Subcutaneous adipose tissue (tissue), 4 donors: ENCODE results near the gene CENPV. TPM values are rescaled to one million over a fixed set of nuclear protein-coding genes. Genes with fewer than 3 reads are reported as not detected.

Experiments used
- CTCF ChIP-seq: fragments of 450-650 bp; IDR thresholded peaks from one replicate; pipeline ENCODE4 v1.5.1; 2016; ENCODE audit warnings: low read depth, mild to moderate bottlenecking, control low read depth, antibody characterized with exemption, moderate library complexity
- total RNA-seq, 4 donors: library from RNA; depleted of rRNA; stranded (reverse); fragments of >200 nt; gene quantifications; one replicate each; pipeline ENCODE4 v1.1.0, GENCODE V29; 2016

The CENPV gene
- 10 to 100 TPM in 2 of 4 donors, 1 to 10 TPM in 2; 1.8 to 14.7 (median 9.3) TPM for total RNA-seq

DNA sequence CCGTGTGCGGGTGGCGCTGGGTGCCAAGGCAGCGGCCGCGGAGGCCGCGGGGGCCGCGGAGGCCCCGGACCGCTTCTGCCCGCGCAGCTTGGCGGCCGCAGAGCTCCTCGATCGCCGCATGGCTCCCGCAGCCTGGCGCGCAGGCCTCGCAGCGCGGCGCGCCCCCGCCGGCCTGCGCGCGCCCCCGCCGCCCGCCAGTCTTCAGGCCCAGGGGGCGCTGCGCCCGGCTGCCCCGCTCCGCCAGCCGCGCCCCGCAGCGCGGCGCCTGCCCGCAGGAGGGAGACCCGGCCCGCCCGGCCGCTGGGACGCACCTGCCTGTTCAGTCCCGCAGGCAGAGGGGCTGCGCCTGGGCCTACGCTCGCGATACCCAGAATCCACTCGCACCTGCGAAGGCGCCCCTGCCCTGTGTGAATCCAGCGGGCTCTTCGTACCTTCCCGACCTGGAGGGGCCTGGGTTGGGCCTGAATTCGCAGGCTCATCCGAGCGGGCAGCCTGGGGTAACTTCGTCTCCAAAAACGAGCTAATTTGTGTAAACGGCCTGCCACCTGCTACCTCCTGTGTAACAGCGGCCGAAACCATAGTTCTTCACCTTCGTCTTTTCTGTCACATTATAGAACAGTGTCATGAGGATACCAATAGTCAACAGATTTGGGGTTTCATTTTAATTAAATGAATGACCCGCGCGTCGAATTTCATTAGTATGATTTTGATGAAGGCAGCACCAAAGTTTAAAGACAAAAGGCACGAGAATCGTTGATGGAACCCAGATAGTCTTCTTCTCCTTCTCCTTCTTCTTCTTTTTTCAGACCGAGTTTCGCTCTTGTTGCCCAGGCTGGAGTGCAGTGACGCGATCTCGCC lies at the start of gene CENPV:
CENPV (minus strand) TSS at position 153 of the 858 bp plus-strand sequence; CDS start at position 120, 33 bp downstream.
- TF ChIP-seq CTCF: no peak

DNA sequence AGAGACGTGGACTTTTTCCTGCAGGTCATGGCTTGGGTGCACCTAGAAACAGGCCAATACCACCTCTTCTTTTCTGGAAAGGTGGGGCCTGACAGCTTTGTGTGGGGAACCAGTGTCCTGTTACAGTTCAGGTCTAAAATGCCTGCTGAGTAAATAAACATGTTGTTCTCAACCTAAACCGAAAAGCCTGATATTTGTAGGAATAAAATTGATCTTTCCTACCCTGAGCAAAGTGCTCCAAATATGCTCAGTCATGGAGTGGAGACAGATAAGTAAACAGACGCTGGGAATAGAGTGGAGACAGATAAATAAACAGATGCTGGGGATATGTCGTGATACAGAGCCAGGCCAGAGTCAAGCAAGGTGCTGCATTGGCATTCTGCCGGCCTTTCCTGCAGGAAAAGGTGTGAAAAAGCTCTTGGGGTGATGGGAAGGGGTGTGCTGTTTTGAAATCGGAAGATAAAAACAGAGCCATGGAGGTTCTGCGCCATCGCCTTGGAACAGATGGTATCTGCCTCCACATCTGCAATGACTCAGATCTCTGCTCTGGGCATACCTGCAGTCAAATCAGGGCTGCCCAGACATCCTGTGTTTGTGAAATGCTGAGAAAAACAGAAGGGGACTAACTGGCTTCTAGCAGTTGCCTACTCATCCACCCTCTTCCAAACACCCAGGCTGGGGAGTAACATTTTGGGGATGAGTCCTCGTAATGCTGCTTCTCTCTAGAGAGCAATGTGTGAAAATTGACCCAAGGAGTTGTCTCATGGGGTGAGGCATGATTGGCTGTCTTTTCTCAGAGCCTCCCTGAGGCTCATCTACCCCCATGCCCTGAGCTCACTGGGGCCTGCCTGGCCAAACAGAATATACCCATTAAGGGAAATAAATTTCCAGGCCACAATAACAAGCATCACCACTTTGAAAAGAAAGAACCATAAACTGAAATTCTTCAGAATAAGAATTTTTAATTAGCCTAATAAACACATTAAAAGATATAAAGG lies 45.3 kb upstream of the CENPV start:
- no peak for TF ChIP-seq CTCF

DNA sequence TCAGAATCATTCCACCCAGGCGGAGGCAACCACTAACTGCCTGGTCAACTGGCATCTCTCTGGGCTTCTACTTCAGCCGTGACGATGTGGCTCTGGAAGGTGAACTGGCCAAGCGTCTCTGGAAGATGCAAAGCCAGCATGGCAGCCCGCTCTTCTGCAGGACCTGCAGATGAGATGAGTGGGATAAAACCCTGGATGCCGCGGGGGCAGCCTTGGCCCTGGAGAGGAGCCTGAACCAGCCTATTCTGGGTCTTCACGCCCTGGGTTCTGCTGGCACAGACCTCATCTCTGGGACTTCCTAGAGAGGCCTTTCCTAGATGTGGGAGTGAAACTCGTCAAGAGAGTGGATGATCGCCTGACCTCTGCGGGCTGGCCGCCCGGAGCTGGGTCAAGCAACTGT lies 38.2 kb upstream of the CENPV start:
- TF ChIP-seq CTCF: no peak

- TF ChIP-seq CTCF: no peak
Observed at GRCh38 chr17:16384557-16384956, 31.3 kb upstream of the CENPV start.

GRCh38 chr17:16383772-16384287 lies 30.6 kb upstream of the CENPV start:
- no peak for TF ChIP-seq CTCF

GRCh38 chr17:16383216-16383615 lies 29.9 kb upstream of the CENPV start:
- no peak for TF ChIP-seq CTCF

DNA sequence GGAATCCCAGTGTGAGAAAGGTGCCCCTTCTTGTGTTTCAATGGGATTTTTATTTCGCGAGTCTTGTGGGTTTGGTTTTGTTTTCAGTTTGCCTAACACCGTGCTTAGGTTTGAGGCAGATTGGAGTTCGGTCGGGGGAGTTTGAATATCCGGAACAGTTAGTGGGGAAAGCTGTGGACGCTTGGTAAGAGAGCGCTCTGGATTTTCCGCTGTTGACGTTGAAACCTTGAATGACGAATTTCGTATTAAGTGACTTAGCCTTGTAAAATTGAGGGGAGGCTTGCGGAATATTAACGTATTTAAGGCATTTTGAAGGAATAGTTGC lies 28.2 kb upstream of the CENPV start:
- no peak for TF ChIP-seq CTCF
